LNCAP (cell line): ENCODE measurements around the gene PDE7B.

Source experiments
- TF ChIP-seq, protein P1 (sequence below): fragments of 450-650 bp; IDR thresholded peaks from 2 replicates; pipeline ENCODE4 v1.5.1; 2017; ENCODE audit warnings: mild to moderate bottlenecking

The PDE7B gene

GRCh38 chr6:135953818-135954217 is 102.3 kb downstream of the PDE7B start:
- TF ChIP-seq, protein P1, sequence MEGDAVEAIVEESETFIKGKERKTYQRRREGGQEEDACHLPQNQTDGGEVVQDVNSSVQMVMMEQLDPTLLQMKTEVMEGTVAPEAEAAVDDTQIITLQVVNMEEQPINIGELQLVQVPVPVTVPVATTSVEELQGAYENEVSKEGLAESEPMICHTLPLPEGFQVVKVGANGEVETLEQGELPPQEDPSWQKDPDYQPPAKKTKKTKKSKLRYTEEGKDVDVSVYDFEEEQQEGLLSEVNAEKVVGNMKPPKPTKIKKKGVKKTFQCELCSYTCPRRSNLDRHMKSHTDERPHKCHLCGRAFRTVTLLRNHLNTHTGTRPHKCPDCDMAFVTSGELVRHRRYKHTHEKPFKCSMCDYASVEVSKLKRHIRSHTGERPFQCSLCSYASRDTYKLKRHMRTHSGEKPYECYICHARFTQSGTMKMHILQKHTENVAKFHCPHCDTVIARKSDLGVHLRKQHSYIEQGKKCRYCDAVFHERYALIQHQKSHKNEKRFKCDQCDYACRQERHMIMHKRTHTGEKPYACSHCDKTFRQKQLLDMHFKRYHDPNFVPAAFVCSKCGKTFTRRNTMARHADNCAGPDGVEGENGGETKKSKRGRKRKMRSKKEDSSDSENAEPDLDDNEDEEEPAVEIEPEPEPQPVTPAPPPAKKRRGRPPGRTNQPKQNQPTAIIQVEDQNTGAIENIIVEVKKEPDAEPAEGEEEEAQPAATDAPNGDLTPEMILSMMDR, result no peak

DNA sequence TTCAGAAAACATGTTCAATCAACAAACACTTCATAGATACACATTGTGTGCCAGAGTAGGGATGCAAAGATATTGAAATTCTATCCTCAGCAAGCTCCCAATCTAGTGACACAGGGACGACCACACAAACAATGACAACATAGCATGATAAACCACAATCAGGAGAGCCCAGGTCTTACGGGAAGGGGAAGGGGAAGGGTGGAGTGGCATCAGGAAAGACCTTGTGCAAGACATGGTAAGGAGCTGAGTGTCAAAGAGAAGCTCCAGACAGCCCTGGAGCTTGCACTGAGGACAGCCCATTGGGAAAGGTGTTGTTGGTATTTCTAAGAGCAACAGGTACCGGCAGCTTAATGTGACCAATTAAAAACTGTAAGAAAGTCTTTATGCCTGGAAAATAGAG is 103.6 kb downstream of the PDE7B start:
- TF ChIP-seq, protein P1, result no peak

- TF ChIP-seq, protein P1, result no peak
Measured at GRCh38 chr6:135962731-135963130, 111.2 kb downstream of the PDE7B start.

GRCh38 chr6:135970750-135971149 is 119.2 kb downstream of the PDE7B start:
- TF ChIP-seq, protein P1, result no peak

DNA sequence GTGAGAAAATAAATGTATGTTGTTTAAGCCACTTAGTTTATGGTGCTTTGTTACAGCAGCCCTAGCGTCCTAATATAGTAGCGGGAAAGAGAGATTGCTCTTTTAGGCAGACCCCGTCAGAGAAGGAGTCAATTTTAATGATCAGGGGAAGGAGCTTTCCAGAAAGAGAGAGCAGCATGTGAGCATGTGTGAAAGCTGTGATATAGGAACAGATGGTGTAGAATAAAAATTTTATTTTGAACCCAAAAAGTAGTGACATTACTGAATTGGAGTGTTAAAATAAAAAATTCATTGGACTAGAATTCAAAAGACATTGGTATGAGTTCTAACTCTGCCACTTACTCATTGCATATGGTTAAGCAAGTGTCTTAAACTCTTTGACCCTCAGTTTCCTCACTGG is 119.8 kb downstream of the PDE7B start:
- TF ChIP-seq, protein P1, result no peak

- TF ChIP-seq, protein P1, result no peak
Measured at GRCh38 chr6:135972150-135972549, 120.6 kb downstream of the PDE7B start.

DNA sequence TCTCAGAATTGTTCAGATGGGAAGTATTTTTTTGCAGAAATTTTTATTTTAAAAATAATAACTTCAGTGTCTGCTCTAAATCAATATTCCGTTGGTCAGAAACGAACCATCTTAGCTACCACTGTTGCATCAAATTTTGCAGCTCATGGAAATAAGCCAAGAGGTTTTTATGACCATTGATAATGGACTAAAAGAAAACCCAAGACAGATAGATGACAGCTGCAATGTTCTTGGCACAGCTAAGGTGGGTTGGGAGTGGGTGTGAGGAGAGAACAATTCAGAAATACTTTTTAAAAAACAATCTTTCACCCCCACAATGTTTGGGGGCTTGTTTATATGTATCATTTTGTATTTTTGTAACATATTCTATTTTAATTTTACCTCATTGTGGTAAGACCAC is 121.1 kb downstream of the PDE7B start:
- TF ChIP-seq, protein P1, result no peak

GRCh38 chr6:135974426-135974825 is 122.9 kb downstream of the PDE7B start:
- TF ChIP-seq, protein P1, result no peak
